SK-N-SH treated with all-trans-retinoic acid at 6 μM for 48 hours (cell line): Measurements from ENCODE around the gene LRRC4C.

Source experiments
- ARNTL ChIP-seq: fragments of 450-650 bp; formaldehyde crosslinking; IDR thresholded peaks from 2 replicates; pipeline ENCODE4 v1.5.0; 2020; ENCODE audit warnings: low read depth, mild to moderate bottlenecking, moderate library complexity, borderline replicate concordance
- CREB5 ChIP-seq: fragments of 250-450 bp; sonication (Bioruptor Pico); IDR thresholded peaks from 2 replicates; pipeline ENCODE4 v1.5.1; 2020; ENCODE audit warnings: low read depth, mild to moderate bottlenecking, moderate library complexity
- GLIS3 ChIP-seq: fragments of 250-450 bp; sonication (Bioruptor Pico); IDR thresholded peaks from 2 replicates; pipeline ENCODE4 v1.5.0; 2020; ENCODE audit warnings: mild to moderate bottlenecking, moderate library complexity
- PATZ1 ChIP-seq: fragments of 250-450 bp; sonication (Bioruptor Pico); IDR thresholded peaks from 2 replicates; pipeline ENCODE4 v1.8.0; 2020; ENCODE audit warnings: mild to moderate bottlenecking, moderate library complexity, borderline replicate concordance
- POU6F1 ChIP-seq: fragments of 250-450 bp; sonication (Bioruptor Pico); IDR thresholded peaks from 2 replicates; pipeline ENCODE4 v1.8.0; 2021; ENCODE audit warnings: low read depth, mild to moderate bottlenecking, moderate library complexity, borderline replicate concordance
- PPARA ChIP-seq: fragments of 250-450 bp; sonication (Bioruptor Pico); IDR thresholded peaks from 2 replicates; pipeline ENCODE4 v1.5.0; 2020; ENCODE audit warnings: mild to moderate bottlenecking, borderline replicate concordance
- RARB ChIP-seq: fragments of 250-450 bp; sonication (Bioruptor Pico); IDR thresholded peaks from 2 replicates; pipeline ENCODE4 v1.8.0; 2021; ENCODE audit warnings: mild to moderate bottlenecking, moderate library complexity
- TCF4 ChIP-seq: fragments of 250-450 bp; sonication (Bioruptor Pico); IDR thresholded peaks from 2 replicates; pipeline ENCODE4 v1.8.0; 2021; ENCODE audit warnings: mild to moderate bottlenecking, moderate library complexity, borderline replicate concordance
- TOX ChIP-seq: fragments of 250-450 bp; sonication (Bioruptor Pico); IDR thresholded peaks from 2 replicates; pipeline ENCODE4 v1.8.0; 2021; ENCODE audit warnings: mild to moderate bottlenecking, moderate library complexity, borderline replicate concordance
- ZC3H10 ChIP-seq: fragments of 250-450 bp; sonication (Bioruptor Pico); IDR thresholded peaks from 2 replicates; pipeline ENCODE4 v1.5.1; 2021; ENCODE audit warnings: mild to moderate bottlenecking, moderate library complexity
- ZNF70 ChIP-seq: fragments of 450-650 bp; formaldehyde crosslinking; IDR thresholded peaks from 2 replicates; pipeline ENCODE4 v1.5.0; 2020; ENCODE audit warnings: mild to moderate bottlenecking, moderate library complexity
- ZNF8 ChIP-seq: fragments of 450-650 bp; formaldehyde crosslinking; IDR thresholded peaks from 2 replicates; pipeline ENCODE4 v1.5.0; 2020; ENCODE audit warnings: mild to moderate bottlenecking, moderate library complexity

- TF ChIP-seq ZC3H10 (CRISPR knock-in tag), result no peak
- no peak for TF ChIP-seq PATZ1 (CRISPR knock-in tag)
- TF ChIP-seq ARNTL (CRISPR knock-in tag), result no peak
- TF ChIP-seq GLIS3, result no peak
- no peak for TF ChIP-seq PPARA (CRISPR knock-in tag)
- no peak for TF ChIP-seq RARB
- no peak for TF ChIP-seq TCF4 (CRISPR knock-in tag)
- no peak for TF ChIP-seq CREB5 (CRISPR knock-in tag)
- TF ChIP-seq ZNF8 (CRISPR knock-in tag), result no peak
- TF ChIP-seq TOX, result no peak
- TF ChIP-seq ZNF70 (CRISPR knock-in tag), result no peak
- TF ChIP-seq POU6F1 (CRISPR knock-in tag), result no peak
Measured at GRCh38 chr11:41483956-41484355, 24.5 kb upstream of the LRRC4C start.
